Endothelial cell of umbilical vein (primary cell): ENCODE results near the gene TPCN2. TPM values are rescaled to one million over a fixed set of nuclear protein-coding genes. Genes with fewer than 3 reads are reported as not detected.

Source experiments
- BruUV-seq: library from RNA; stranded (reverse); fragments of 400-500 nt; replicated peaks from 2 replicates; lab custom pipeline; 2021; lab: Mats Ljungman, UMichigan
- CTCF ChIA-PET: fragments of 300-600, 350-600 bp; sonication (Branson Sonifier 250); formaldehyde crosslinking; loops from one replicate; lab custom pipeline; 2021; ENCODE audit warnings: antibody characterized with exemption, inconsistent platforms; lab: Charles Lee
- POLR2A ChIA-PET: fragments of 300-600, 350-600 bp; sonication (Branson Sonifier 250); formaldehyde crosslinking; loops from one replicate; lab custom pipeline; 2021; ENCODE audit warnings: antibody characterized with exemption, inconsistent platforms; lab: Charles Lee
- DNase-seq: peaks from one replicate; pipeline ENCODE4 v3.0.0-alpha.2; 2011; ENCODE audit warnings: low read depth, low spot score
- FAIRE-seq: peaks from 2 replicates; lab custom pipeline; 2011; peaks lifted over from hg19 to GRCh38; lab: Jason Lieb, UNC
- H2AFZ ChIP-seq: 2 replicates; pipeline ENCODE4 v1.6.0; 2012; ENCODE audit warnings: low read depth, low read length, control low read depth, inconsistent platforms
- H3K27ac ChIP-seq: 2 replicates; pipeline ENCODE4 v1.5.1; 2011; ENCODE audit warnings: low read depth, mild to moderate bottlenecking, control low read depth, low read length, moderate library complexity; ENCODE audit not compliant: insufficient read depth
- H3K27me3 ChIP-seq, 2 experiments: 2 replicates each; pipeline versions ENCODE4 v1.6.0 to v1.6.1; 2011; ENCODE audit warnings: low read length in 2 of 2, mixed read lengths in 1 of 2; ENCODE audit not compliant: control insufficient read depth in 2 of 2, insufficient read depth in 2 of 2
- H3K36me3 ChIP-seq, 2 experiments: 2 replicates in 1 of 2; 3 replicates in 1 of 2; pipeline ENCODE4 v1.5.1; 2011; ENCODE audit warnings: low read length in 2 of 2, mild to moderate bottlenecking in 1 of 2, moderate library complexity in 1 of 2; ENCODE audit not compliant: control insufficient read depth in 2 of 2, insufficient read depth in 2 of 2; ENCODE audit errors: extremely low read depth in 1 of 2
- H3K4me1 ChIP-seq: 3 replicates; pipeline ENCODE4 v1.5.1; 2011; ENCODE audit warnings: mild to moderate bottlenecking, low read length; ENCODE audit not compliant: control insufficient read depth, insufficient read depth; ENCODE audit errors: extremely low read depth
- H3K4me2 ChIP-seq: 2 replicates; pipeline ENCODE4 v1.6.1; 2011; ENCODE audit warnings: low read length, control low read depth, mixed read lengths; ENCODE audit not compliant: insufficient read depth
- H3K4me3 ChIP-seq, 3 experiments: fragments of 200-600 bp in 1 of 3; sonication (generic), shearing (Covaris generic) in 1 of 3; replicated peaks in 1 of 3; 2 replicates each; pipeline ENCODE4 v1.5.1; 2011 to 2016; ENCODE audit warnings: control low read depth in 3 of 3, low read length in 3 of 3, mild to moderate bottlenecking in 2 of 3, inconsistent platforms in 1 of 3, low read depth in 1 of 3, moderate library complexity in 1 of 3; ENCODE audit not compliant: insufficient read depth in 1 of 3
- H3K79me2 ChIP-seq: 2 replicates; pipeline ENCODE4 v1.6.0; 2012; ENCODE audit warnings: low read length, inconsistent platforms; ENCODE audit not compliant: control insufficient read depth, insufficient read depth
- H3K9ac ChIP-seq: replicated peaks from 2 replicates; pipeline ENCODE3; 2011; ENCODE audit warnings: low read length, control low read depth; ENCODE audit not compliant: insufficient read depth; ENCODE audit errors: extremely low read depth
- H3K9me1 ChIP-seq: replicated peaks from 3 replicates; pipeline ENCODE4 v1.6.0; 2011; ENCODE audit warnings: mild to moderate bottlenecking, low read length; ENCODE audit not compliant: control insufficient read depth, insufficient read depth; ENCODE audit errors: extremely low read depth
- H3K9me3 ChIP-seq: replicated peaks from 2 replicates; pipeline ENCODE4 v1.5.1; 2012; ENCODE audit warnings: low read length, inconsistent platforms; ENCODE audit not compliant: control insufficient read depth, insufficient read depth
- H4K20me1 ChIP-seq: replicated peaks from 2 replicates; pipeline ENCODE3; 2011; ENCODE audit warnings: mild to moderate bottlenecking, low read length; ENCODE audit not compliant: control insufficient read depth, insufficient read depth; ENCODE audit errors: extremely low read depth
- EZH2 ChIP-seq: IDR thresholded peaks from 2 replicates; pipeline ENCODE4 v1.6.1; 2012; ENCODE audit warnings: borderline replicate concordance, low read depth, mild to moderate bottlenecking, moderate library complexity, low read length, inconsistent platforms; ENCODE audit not compliant: severe bottlenecking
- GATA2 ChIP-seq: IDR thresholded peaks from 2 replicates; pipeline ENCODE4 v1.7.0; 2011; ENCODE audit warnings: low read depth, mild to moderate bottlenecking, moderate library complexity, mixed read lengths, low read length; ENCODE audit not compliant: insufficient read length, insufficient read depth
- JUN ChIP-seq: IDR thresholded peaks from 2 replicates; pipeline ENCODE4 v1.6.1; 2011; ENCODE audit warnings: borderline replicate concordance, low read depth; ENCODE audit not compliant: insufficient read length, insufficient read depth
- MAX ChIP-seq: IDR thresholded peaks from 2 replicates; pipeline ENCODE4 v1.6.1; 2011; ENCODE audit not compliant: insufficient read depth, insufficient read length
- MYC ChIP-seq: IDR thresholded peaks from one replicate; pipeline ENCODE4 v1.6.1; 2011; ENCODE audit warnings: mild to moderate bottlenecking, low read depth, low read length
- POLR2A ChIP-seq: IDR thresholded peaks from 2 replicates; pipeline ENCODE4 v1.6.1; 2012; ENCODE audit warnings: low read depth, mild to moderate bottlenecking, control low read depth, low read length
- POLR2AphosphoS5 ChIP-seq: IDR thresholded peaks from 2 replicates; pipeline ENCODE4 v1.6.1; 2012; ENCODE audit warnings: low read depth, mild to moderate bottlenecking, control low read depth, low read length, moderate library complexity; ENCODE audit not compliant: insufficient read depth
- dilution Hi-C: fragments of 300-500 bp; cut with MboI; formaldehyde crosslinking; loops from one replicate; pipeline ENCODE4 v1.15.0; 2019; ENCODE audit warnings: low sequenced_read_pairs; ENCODE audit not compliant: extremely low pct_ligation_motif_present
- intact Hi-C: fragments of 100-400 bp; cut with micrococcal nuclease; formaldehyde crosslinking; loops from one replicate; pipeline ENCODE4 v1.10.0; 2022
- polyA plus RNA-seq, 4 experiments: library from polyadenylated mRNA; depleted of rRNA in 3 of 4; stranded (reverse) in 3 of 4; unstranded in 1 of 4; fragments of >200 nt; gene quantifications; 2 replicates each; pipeline versions ENCODE4 v1.2.1 to v1.2.3, GENCODE V29; 2011 to 2012; ENCODE audit warnings: missing spikeins in 1 of 4
- total RNA-seq: library from RNA; stranded (reverse); gene quantifications from 2 replicates; pipeline ENCODE4 v1.2.3, GENCODE V29; 2021
- TF ChIP-seq, protein P1 (sequence below), 2 donors: IDR thresholded peaks; 1 replicate in 1 of 2; 2 replicates in 1 of 2; pipeline ENCODE4 v1.5.1; 2011; ENCODE audit warnings: low read length in 2 of 2, mild to moderate bottlenecking in 2 of 2, moderate library complexity in 2 of 2, control low read depth in 1 of 2, inconsistent platforms in 1 of 2, low read depth in 1 of 2; ENCODE audit not compliant: insufficient read depth in 1 of 2; ENCODE audit errors: extremely low read depth in 1 of 2

The TPCN2 gene
- total and polyA plus RNA-seq, 2 donors (not counting 3 experiments of a cell fraction or from before 2014, with no cell fraction given): 10.3 to 13.4 TPM

DNA sequence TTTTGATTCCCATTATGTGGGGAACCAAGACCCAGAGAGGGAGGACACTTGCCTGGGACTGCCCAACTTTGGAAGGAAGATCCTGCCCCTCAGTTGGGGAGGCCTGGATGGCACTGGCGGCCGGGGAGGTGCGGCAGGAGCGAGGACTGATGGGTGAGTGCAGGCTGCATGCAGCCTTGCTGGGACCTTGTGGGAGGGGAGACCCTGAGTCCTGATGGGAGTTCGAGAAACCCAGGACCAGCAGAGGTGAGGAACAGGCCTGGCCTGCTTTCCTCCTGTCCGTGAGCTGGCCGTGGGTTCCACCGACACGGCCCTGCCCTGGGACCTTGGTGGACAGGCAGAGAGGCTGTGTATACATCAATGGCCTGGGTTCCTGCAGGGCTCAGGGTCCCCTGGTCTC is 87.7 kb downstream of the TPCN2 start:
- BruUV-seq: no TSS peak
- ChIA-PET POLR2A (no interaction called here), CTCF (interaction anchor here (1.2 kb wide), 1 partner anchor 10 kb away, joined by 3 read pairs; no protein-coding TSS in a partner anchor)
- H4K20me1 ChIP-seq: no peaks in the 10 kb centered on the region
- no peak overlapping the region for H3K4me3 ChIP-seq
- FAIRE-seq (no peak), DNase-seq (no peak)
- intact Hi-C loops: no loop called here
- H3K9me1 ChIP-seq: no peaks in the 10 kb centered on the region
- H3K9me3 ChIP-seq: no peaks in the 10 kb centered on the region
- H3K27me3 ChIP-seq: peaks cover 1 to 3% of the 10 kb centered on the region in 2 experiments
- H3K36me3 ChIP-seq: no peaks in the 10 kb centered on the region
- H3K27ac ChIP-seq: no peak overlapping the region
- H3K79me2 ChIP-seq: no peaks in the 10 kb centered on the region
- dilution Hi-C loops: no loop called here
- no peak for TF ChIP-seq JUN
- TF ChIP-seq MAX: no peak
- TF ChIP-seq GATA2: no peak
- TF ChIP-seq EZH2: no peak
- no peak for TF ChIP-seq POLR2A
- no peak for TF ChIP-seq POLR2AphosphoS5
- TF ChIP-seq MYC: no peak
- no peak overlapping the region for H3K4me2 ChIP-seq
- H3K9ac ChIP-seq: no peak overlapping the region
- no peak overlapping the region for H2AFZ ChIP-seq
- H3K4me1 ChIP-seq: no peaks in the 10 kb centered on the region

DNA sequence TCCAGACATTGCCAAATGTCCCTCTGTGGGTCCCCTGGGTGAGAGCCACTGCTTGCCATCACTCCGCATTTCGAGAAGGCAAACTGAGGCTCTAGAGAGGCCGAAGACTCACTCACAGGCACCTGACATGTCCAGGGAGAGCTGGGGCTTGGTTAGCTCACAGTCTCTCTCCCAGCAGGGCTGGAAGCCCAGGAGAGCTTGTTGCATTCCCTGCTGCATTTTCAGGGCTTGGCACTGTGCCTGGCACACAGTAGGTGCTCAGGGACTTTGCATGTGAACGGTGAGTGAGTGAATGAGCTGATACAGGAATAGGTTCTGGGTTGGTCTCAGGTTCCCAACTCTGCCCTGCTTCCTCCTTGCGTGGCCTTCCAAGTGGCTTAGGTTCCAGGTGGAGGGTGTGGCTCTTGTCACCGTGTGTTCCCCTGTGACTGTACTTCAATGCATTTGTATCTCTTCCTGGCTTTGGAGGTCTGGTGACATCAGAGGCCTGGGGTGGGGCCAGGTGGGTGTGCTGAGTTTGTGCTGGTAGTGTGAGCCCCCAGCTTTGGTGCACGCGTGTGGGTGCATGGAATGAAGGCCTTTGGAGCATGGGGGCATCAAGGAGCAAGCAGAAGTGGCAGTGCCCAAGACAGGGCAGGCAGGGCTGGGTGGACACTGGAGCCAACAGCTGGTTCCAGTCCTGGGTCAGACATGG is 88.6 kb downstream of the TPCN2 start:
- no peaks in the 10 kb centered on the region for H3K36me3 ChIP-seq
- no peaks in the 10 kb centered on the region for H4K20me1 ChIP-seq
- H3K9me3 ChIP-seq: no peaks in the 10 kb centered on the region
- H2AFZ ChIP-seq: no peak overlapping the region
- H3K27ac ChIP-seq: no peak overlapping the region
- H3K4me1 ChIP-seq: no peaks in the 10 kb centered on the region
- ChIA-PET POLR2A (no interaction called here), CTCF (interaction anchor here (1.2 kb wide), 1 partner anchor 9 kb away, joined by 3 read pairs; no protein-coding TSS in a partner anchor)
- DNase-seq (no peak), FAIRE-seq (no peak)
- H3K9ac ChIP-seq: no peak overlapping the region
- no peak overlapping the region for H3K4me2 ChIP-seq
- no peaks in the 10 kb centered on the region for H3K9me1 ChIP-seq
- no peak overlapping the region for H3K4me3 ChIP-seq
- peaks cover 1 to 3% of the 10 kb centered on the region in 2 experiments for H3K27me3 ChIP-seq
- no TSS peak for BruUV-seq
- dilution Hi-C loops (no loop called here), intact Hi-C loops (no loop called here)
- TF ChIP-seq POLR2AphosphoS5 (no peak), POLR2A (no peak), MYC (no peak)
- TF ChIP-seq, protein P1, sequence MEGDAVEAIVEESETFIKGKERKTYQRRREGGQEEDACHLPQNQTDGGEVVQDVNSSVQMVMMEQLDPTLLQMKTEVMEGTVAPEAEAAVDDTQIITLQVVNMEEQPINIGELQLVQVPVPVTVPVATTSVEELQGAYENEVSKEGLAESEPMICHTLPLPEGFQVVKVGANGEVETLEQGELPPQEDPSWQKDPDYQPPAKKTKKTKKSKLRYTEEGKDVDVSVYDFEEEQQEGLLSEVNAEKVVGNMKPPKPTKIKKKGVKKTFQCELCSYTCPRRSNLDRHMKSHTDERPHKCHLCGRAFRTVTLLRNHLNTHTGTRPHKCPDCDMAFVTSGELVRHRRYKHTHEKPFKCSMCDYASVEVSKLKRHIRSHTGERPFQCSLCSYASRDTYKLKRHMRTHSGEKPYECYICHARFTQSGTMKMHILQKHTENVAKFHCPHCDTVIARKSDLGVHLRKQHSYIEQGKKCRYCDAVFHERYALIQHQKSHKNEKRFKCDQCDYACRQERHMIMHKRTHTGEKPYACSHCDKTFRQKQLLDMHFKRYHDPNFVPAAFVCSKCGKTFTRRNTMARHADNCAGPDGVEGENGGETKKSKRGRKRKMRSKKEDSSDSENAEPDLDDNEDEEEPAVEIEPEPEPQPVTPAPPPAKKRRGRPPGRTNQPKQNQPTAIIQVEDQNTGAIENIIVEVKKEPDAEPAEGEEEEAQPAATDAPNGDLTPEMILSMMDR (IDR thresholded peaks at IDR 0.05; ENCODE audit: extremely low read depth in 1 of 2, insufficient read depth in 1 of 2, low read depth in 1 of 2, low read length in 2 of 2): no peak
- H3K79me2 ChIP-seq: no peaks in the 10 kb centered on the region
